Kidney epithelial cell (primary cell): ENCODE measurements around the gene MUC13. TPM values are rescaled to one million over a fixed set of nuclear protein-coding genes. Genes with fewer than 3 reads are reported as not detected.

ENCODE experiments used
- DNase-seq: peaks from one replicate; pipeline ENCODE4 v3.0.0-alpha.2; 2010; ENCODE audit warnings: low read depth
- H3K27me3 ChIP-seq: 2 replicates; pipeline ENCODE4 v1.6.0; 2011; ENCODE audit warnings: low read length; ENCODE audit not compliant: control insufficient read depth, insufficient read depth
- H3K36me3 ChIP-seq: 2 replicates; pipeline ENCODE4 v1.5.1; 2011; ENCODE audit warnings: low read length; ENCODE audit not compliant: control insufficient read depth, insufficient read depth
- H3K4me3 ChIP-seq: 2 replicates; pipeline ENCODE4 v1.5.1; 2011; ENCODE audit warnings: low read depth, mild to moderate bottlenecking, control low read depth, low read length
- CTCF ChIP-seq: IDR thresholded peaks from 2 replicates; pipeline ENCODE4 v1.5.1; 2011; ENCODE audit warnings: mild to moderate bottlenecking, moderate library complexity, low read length, control low read depth, inconsistent platforms; ENCODE audit not compliant: insufficient read depth, poor library complexity, severe bottlenecking
- total RNA-seq: library from RNA; depleted of rRNA; stranded (reverse); fragments of >200 nt; gene quantifications from 2 replicates; pipeline ENCODE4 v1.2.3, GENCODE V29; 2015

The MUC13 gene
- total RNA-seq, 1 donor from 2014 or later: not detected

DNA sequence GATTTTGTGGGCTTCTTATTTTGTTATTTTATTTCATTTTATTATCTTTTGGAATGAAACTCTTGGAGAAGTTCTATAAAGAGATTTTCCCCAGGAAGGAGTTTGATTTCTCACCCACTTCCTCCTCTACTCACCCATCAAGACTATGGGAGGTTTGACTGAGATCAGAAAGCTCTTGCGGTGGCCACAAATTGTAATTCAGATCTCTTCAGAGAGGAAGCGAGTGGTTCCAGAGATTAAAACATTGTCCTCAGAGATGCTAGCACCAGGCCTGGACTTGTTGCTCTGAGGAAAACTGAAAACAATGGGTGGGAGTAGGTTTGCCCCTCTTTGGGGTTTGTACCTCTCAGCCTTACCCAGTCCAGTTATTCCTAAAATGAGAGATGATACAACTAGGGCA is 8.1 kb upstream of the MUC13 start:
- no peak for DNase-seq
- Histone ChIP-seq H3K27me3 (no peaks in the 10 kb centered on the region), H3K4me3 (no peak overlapping the region), H3K36me3 (no peaks in the 10 kb centered on the region)
- TF ChIP-seq CTCF: no peak

- Histone ChIP-seq H3K36me3 (no peaks in the 10 kb centered on the region), H3K27me3 (no peaks in the 10 kb centered on the region), H3K4me3 (no peak overlapping the region)
- DNase-seq: no peak
- no peak for TF ChIP-seq CTCF
These were observed 7.2 kb upstream of the MUC13 start for GRCh38 chr3:124941771-124942170.

DNA sequence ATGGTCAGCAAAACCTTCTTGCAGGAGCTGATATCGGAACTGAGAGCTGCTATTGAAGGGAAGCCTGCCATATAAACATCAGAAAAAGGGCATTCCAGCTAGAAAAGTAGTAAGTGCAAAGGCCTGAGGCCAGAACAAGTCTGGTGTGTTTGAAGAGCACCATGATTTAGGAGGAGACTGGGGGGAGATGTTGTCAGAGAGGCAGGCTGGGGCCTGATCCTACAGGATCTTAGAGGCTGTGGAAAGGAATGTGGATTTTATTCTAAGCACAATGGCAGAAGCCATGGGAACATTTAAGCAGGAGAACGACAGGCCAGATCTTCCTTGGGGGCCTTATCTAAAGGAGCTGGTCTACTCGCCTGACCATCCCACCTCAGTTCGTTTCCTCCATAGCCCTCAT is 5.1 kb upstream of the MUC13 start:
- H3K36me3 ChIP-seq: no peaks in the 10 kb centered on the region
- no peak overlapping the region for H3K4me3 ChIP-seq
- H3K27me3 ChIP-seq: no peaks in the 10 kb centered on the region
- TF ChIP-seq CTCF: no peak
- no peak for DNase-seq

DNA sequence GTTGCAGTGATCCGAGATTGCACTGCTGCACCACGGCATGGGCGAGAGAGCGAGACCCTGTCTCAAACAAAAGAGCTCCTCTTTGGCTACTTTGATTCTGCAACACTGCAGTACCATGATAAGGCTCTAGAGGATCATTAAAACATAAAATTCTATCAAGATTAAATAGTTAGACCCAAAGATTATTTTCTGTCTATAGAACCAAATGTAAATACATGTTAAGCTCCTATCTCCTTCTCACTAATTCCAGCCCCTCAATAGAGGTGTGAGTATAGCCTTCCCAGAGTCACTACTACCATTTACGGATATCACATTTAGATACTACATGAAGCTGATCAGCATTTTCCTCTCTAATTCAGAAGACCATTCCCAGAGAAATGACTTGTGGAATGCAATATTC is 4.3 kb upstream of the MUC13 start:
- Histone ChIP-seq H3K4me3 (no peak overlapping the region), H3K36me3 (no peaks in the 10 kb centered on the region), H3K27me3 (no peaks in the 10 kb centered on the region)
- DNase-seq: no peak
- TF ChIP-seq CTCF: no peak

- Histone ChIP-seq H3K4me3 (no peak overlapping the region), H3K27me3 (no peaks in the 10 kb centered on the region), H3K36me3 (no peaks in the 10 kb centered on the region)
- no peak for TF ChIP-seq CTCF
- no peak for DNase-seq
These were observed 2.5 kb upstream of the MUC13 start for GRCh38 chr3:124937049-124937448.

DNA sequence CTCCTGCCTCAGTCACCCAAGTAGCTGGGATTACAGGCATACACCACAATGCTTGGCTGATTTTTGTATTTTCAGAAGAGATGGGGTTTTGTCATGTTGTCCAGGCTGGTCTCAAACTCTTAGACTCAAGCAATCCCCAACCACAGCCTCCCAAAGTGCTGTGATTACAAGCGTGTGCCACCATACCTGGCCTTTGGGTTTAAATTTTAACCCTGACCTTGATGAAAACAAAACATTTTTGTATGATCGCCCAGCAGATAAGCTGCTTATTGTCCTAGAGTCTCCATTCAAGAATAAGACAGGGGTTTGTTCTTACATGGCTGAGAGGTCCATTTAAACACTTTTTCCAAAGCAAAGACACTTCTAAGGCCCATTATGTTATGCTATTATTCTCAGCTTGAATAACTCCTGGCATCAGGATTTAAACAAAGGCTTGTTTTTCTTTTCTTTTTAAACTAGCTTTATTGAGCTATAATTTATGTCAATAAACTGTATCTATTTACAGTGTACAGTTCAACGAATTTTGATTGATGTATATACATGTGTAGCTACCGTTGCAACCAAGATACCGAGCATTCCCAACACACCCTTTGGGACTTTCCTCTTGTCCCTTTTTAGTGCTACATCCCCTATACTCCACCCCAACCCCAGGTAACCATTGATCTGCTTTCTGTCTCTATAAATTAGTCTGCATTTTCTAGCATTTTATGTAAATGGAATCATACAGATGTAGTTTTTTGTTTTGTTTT is 1.4 kb upstream of the MUC13 start:
- no peaks in the 10 kb centered on the region for H3K27me3 ChIP-seq
- TF ChIP-seq CTCF: no peak
- no peak overlapping the region for H3K4me3 ChIP-seq
- DNase-seq: no peak
- H3K36me3 ChIP-seq: no peaks in the 10 kb centered on the region
